Fibroblast of skin of left biceps (primary cell): ENCODE data around the gene SBDS.

Experiments
- DNase-seq, 2 experiments: peaks; one replicate each; pipeline ENCODE4 v3.0.0-alpha.2; 2013; ENCODE audit warnings: low read depth in 2 of 2

SBDS gene

DNA sequence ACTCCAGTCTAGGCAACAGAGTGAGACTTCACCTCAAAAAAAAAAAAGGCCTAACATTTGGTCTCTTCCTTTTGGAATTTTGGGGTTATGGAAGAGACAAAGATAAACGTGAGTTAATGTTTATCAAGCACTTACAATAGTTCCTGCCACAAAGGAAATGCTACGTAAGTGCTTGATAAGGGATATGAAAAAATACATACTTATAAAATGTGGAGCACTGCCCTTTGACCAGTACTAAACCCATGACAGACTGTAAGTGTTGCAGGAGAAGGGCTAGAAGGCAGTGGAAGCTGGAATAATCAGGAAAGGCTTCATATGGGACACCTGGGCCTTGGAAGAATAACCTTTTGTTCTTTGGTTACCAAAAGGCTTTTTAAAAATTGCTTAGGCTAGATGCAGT, 48.8 kb downstream of the SBDS start:
- DNase-seq: no peak

GRCh38 chr7:66939325-66939724, 56.1 kb downstream of the SBDS start:
- DNase-seq: no peak

- no peak for DNase-seq
Measured at GRCh38 chr7:66937940-66938339, 57.4 kb downstream of the SBDS start.
